PC-9 (cell line): Measurements from ENCODE around the gene PSMB5. TPM values are rescaled to one million over a fixed set of nuclear protein-coding genes. Genes with fewer than 3 reads are reported as not detected.
"Not testable (repeated sequence)": the region's sequence is repeated elsewhere in the genome, so short reads cannot be mapped to it uniquely, and the experiment has no call there.

Source experiments
- BruUV-seq: library from RNA; stranded (reverse); fragments of 400-500 nt; replicated peaks from 2 replicates; lab custom pipeline; 2021; lab: Mats Ljungman, UMichigan
- CTCF ChIA-PET: fragments of 300-600 bp; sonication (Branson Sonifier 250); formaldehyde crosslinking; loops from one replicate; lab custom pipeline; 2022; ENCODE audit warnings: antibody characterized with exemption; lab: Charles Lee
- POLR2A ChIA-PET: fragments of 300-600 bp; sonication (Branson Sonifier 250); formaldehyde crosslinking; loops from one replicate; lab custom pipeline; 2022; ENCODE audit warnings: antibody characterized with exemption; ENCODE audit not compliant: unreplicated experiment; lab: Charles Lee
- DNase-seq, 2 experiments: peaks; one replicate each; pipeline versions ENCODE4 v3.0.0 to v3.0.0-alpha.2; 2015 to 2022; ENCODE audit warnings: mixed read lengths in 1 of 2
- H2AFZ ChIP-seq: fragments of 200-600 bp; sonication (generic); 2 replicates; pipeline ENCODE4 v1.8.1; 2017; ENCODE audit warnings: antibody characterized with exemption
- H3F3A ChIP-seq: fragments of 200-600 bp; sonication (generic); 2 replicates; pipeline ENCODE4 v1.8.1; 2017; ENCODE audit warnings: antibody characterized with exemption, mild to moderate bottlenecking, low read depth; ENCODE audit not compliant: insufficient read depth
- H3K27ac ChIP-seq: fragments of 200-600 bp; sonication (generic); 2 replicates; pipeline ENCODE4 v1.6.1; 2016; ENCODE audit warnings: mixed run types
- H3K27me3 ChIP-seq: fragments of 200-600 bp; sonication (generic); 2 replicates; pipeline ENCODE4 v1.6.1; 2016; ENCODE audit warnings: low read depth, mixed run types; ENCODE audit not compliant: insufficient read depth
- H3K36me3 ChIP-seq: fragments of 200-600 bp; sonication (generic); 2 replicates; pipeline ENCODE4 v1.6.1; 2016; ENCODE audit warnings: low read depth, mixed run types
- H3K4me1 ChIP-seq: fragments of 200-600 bp; sonication (generic); replicated peaks from 2 replicates; pipeline ENCODE4 v1.6.1; 2016; ENCODE audit warnings: mixed run types; ENCODE audit not compliant: insufficient read depth
- H3K4me2 ChIP-seq: fragments of 200-600 bp; sonication (generic); 2 replicates; pipeline ENCODE4 v1.6.1; 2017; ENCODE audit warnings: mixed run types
- H3K4me3 ChIP-seq: fragments of 200-600 bp; sonication (generic); 2 replicates; pipeline ENCODE4 v1.6.1; 2016; ENCODE audit warnings: mixed run types
- H3K79me2 ChIP-seq: fragments of 200-600 bp; sonication (generic); 2 replicates; pipeline ENCODE4 v1.6.1; 2017; ENCODE audit warnings: low read depth, mixed run types
- H3K9me2 ChIP-seq: fragments of 200-600 bp; sonication (generic); 2 replicates; pipeline ENCODE4 v1.8.1; 2017; ENCODE audit warnings: mild to moderate bottlenecking; ENCODE audit not compliant: insufficient read depth
- H3K9me3 ChIP-seq: fragments of 200-600 bp; sonication (generic); 2 replicates; pipeline ENCODE4 v1.8.1; 2016; ENCODE audit warnings: low read depth; ENCODE audit not compliant: insufficient read depth
- H4K20me1 ChIP-seq: fragments of 200-600 bp; sonication (generic); 2 replicates; pipeline ENCODE4 v1.8.1; 2017; ENCODE audit not compliant: insufficient read depth
- CTCF ChIP-seq: fragments of 200-600 bp; sonication (generic); conservative IDR thresholded peaks from 2 replicates; pipeline ENCODE4 v1.6.1; 2017; ENCODE audit warnings: mixed run types, antibody characterized with exemption, mild to moderate bottlenecking, moderate library complexity
- EZH2 ChIP-seq: fragments of 200-600 bp; sonication (generic); IDR thresholded peaks from 2 replicates; pipeline ENCODE4 v1.8.0; 2017; ENCODE audit warnings: antibody characterized with exemption, low read depth
- intact Hi-C: fragments of 100-400 bp; cut with micrococcal nuclease; formaldehyde crosslinking; loops from one replicate; pipeline ENCODE4 v1.10.0; 2022; ENCODE audit not compliant: unreplicated experiment
- total RNA-seq: library from RNA; stranded (reverse); gene quantifications from 2 replicates; pipeline ENCODE4 v1.2.3, GENCODE V29; 2021

Gene PSMB5
- total RNA-seq, 1 experiment from 2014 or later, result 122 TPM

GRCh38 chr14:23017091-23017490 is 17.6 kb downstream of the PSMB5 start:
- Histone ChIP-seq H3K4me1 (no peaks in the 10 kb centered on the region), H3F3A (no peaks in the 10 kb centered on the region), H3K79me2 (no peaks in the 10 kb centered on the region), H3K36me3 (no peaks in the 10 kb centered on the region), H3K9me3 (no peaks in the 10 kb centered on the region), H3K4me2 (no peak overlapping the region), H4K20me1 (no peaks in the 10 kb centered on the region), H3K4me3 (no peak overlapping the region), H3K9me2 (no peaks in the 10 kb centered on the region), H3K27ac (no peak overlapping the region), H2AFZ (no peak overlapping the region), H3K27me3 (no peaks in the 10 kb centered on the region)
- CTCF ChIA-PET, result interaction anchor here (0.7 kb wide), 2 partner anchors 51 to 823 kb away, joined by 3 to 4 read pairs; no protein-coding TSS in a partner anchor
- POLR2A ChIA-PET, result no interaction called here
- TF ChIP-seq CTCF, result no peak
- TF ChIP-seq EZH2, result no peak
- intact Hi-C loops, result no loop called here
- BruUV-seq, result no TSS peak
- DNase-seq, result no peak

GRCh38 chr14:23015618-23016017 is 19.1 kb downstream of the PSMB5 start:
- Histone ChIP-seq H3F3A (no peaks in the 10 kb centered on the region), H3K9me2 (no peaks in the 10 kb centered on the region), H3K4me3 (no peak overlapping the region), H3K4me2 (no peak overlapping the region), H3K36me3 (no peaks in the 10 kb centered on the region), H3K27ac (no peak overlapping the region), H4K20me1 (no peaks in the 10 kb centered on the region), H2AFZ (no peak overlapping the region), H3K4me1 (no peaks in the 10 kb centered on the region), H3K79me2 (no peaks in the 10 kb centered on the region), H3K9me3 (no peaks in the 10 kb centered on the region), H3K27me3 (no peaks in the 10 kb centered on the region)
- no peak for TF ChIP-seq CTCF
- TF ChIP-seq EZH2, result no peak
- no TSS peak for BruUV-seq
- no peak for DNase-seq
- intact Hi-C loops, result no loop called here
- POLR2A ChIA-PET, result no interaction called here
- CTCF ChIA-PET, result no interaction called here

- H4K20me1 ChIP-seq, H3K9me2 ChIP-seq, H3K4me2 ChIP-seq, H3K4me3 ChIP-seq, POLR2A ChIA-PET, BruUV-seq, CTCF ChIA-PET, H3K27ac ChIP-seq, intact Hi-C loops, H3K79me2 ChIP-seq, H3K36me3 ChIP-seq, H3F3A ChIP-seq, DNase-seq, H2AFZ ChIP-seq, H3K27me3 ChIP-seq, H3K9me3 ChIP-seq: not testable (repeated sequence)
- peaks cover 10% of the 10 kb centered on the region; the same call in 1 of the 2 replicates for H3K4me1 ChIP-seq
Observed at GRCh38 chr14:23013749-23014054, 21.0 kb downstream of the PSMB5 start.

GRCh38 chr14:23013054-23013748 is 21.5 kb downstream of the PSMB5 start:
- Histone ChIP-seq H3K4me3 (no peak overlapping the region), H2AFZ (no peak overlapping the region), H4K20me1 (no peaks in the 10 kb centered on the region), H3F3A (peaks cover 15% of the 10 kb centered on the region; the same call in 1 of the 2 replicates), H3K36me3 (no peaks in the 10 kb centered on the region), H3K9me2 (no peaks in the 10 kb centered on the region), H3K27me3 (no peaks in the 10 kb centered on the region), H3K4me2 (no peak overlapping the region), H3K4me1 (peaks cover 15% of the 10 kb centered on the region; the same call in 1 of the 2 replicates), H3K27ac (no peak overlapping the region), H3K79me2 (no peaks in the 10 kb centered on the region; the same call in 1 of the 2 replicates), H3K9me3 (no peaks in the 10 kb centered on the region)
- CTCF ChIA-PET, result no interaction called here
- no peak for DNase-seq
- no peak for TF ChIP-seq CTCF
- TF ChIP-seq EZH2, result no peak
- BruUV-seq, result no TSS peak
- POLR2A ChIA-PET, result no interaction called here
- intact Hi-C loops, result no loop called here
